Astrocyte of the cerebellum (primary cell): ENCODE measurements around the gene TXNRD1.

Experiments
- DNase-seq: peaks from one replicate; pipeline ENCODE4 v3.0.0-alpha.2; 2011; ENCODE audit warnings: low read depth
- H3K4me3 ChIP-seq: 2 replicates; pipeline ENCODE4 v1.5.1; 2011; ENCODE audit warnings: mild to moderate bottlenecking, low read depth, low read length, moderate library complexity
- CTCF ChIP-seq: IDR thresholded peaks from 2 replicates; pipeline ENCODE4 v1.5.1; 2012; ENCODE audit warnings: low read length, low read depth, moderate library complexity, mild to moderate bottlenecking; ENCODE audit errors: missing control alignments
- in situ Hi-C: cut with HindIII; loops from 2 replicates; pipeline ENCODE4 v1.10.0; 2017; ENCODE audit warnings: low sequenced_read_pairs

The TXNRD1 gene

GRCh38 chr12:104285740-104286515, 70.3 kb downstream of the TXNRD1 start:
- DNase-seq: no peak
- TF ChIP-seq CTCF: no peak
- in situ Hi-C loops: no loop called here
- peak overlapping the region; percentile 74 for H3K4me3 ChIP-seq

- in situ Hi-C loops: no loop called here
- no peak for TF ChIP-seq CTCF
- DNase-seq: peak; percentile 91
- peak overlapping the region; percentile 74 for H3K4me3 ChIP-seq
Observed at GRCh38 chr12:104286516-104287482, 71.2 kb downstream of the TXNRD1 start.

GRCh38 chr12:104288635-104289274, 73.2 kb downstream of the TXNRD1 start:
- no peak for DNase-seq
- in situ Hi-C loops: no loop called here
- no peak for TF ChIP-seq CTCF
- peak overlapping the region; percentile 74 for H3K4me3 ChIP-seq

- no peak for TF ChIP-seq CTCF
- no peak overlapping the region for H3K4me3 ChIP-seq
- in situ Hi-C loops: no loop called here
- no peak for DNase-seq
Observed at GRCh38 chr12:104290320-104290719, 74.7 kb downstream of the TXNRD1 start.

GRCh38 chr12:104290855-104291254, 75.3 kb downstream of the TXNRD1 start:
- DNase-seq: no peak
- H3K4me3 ChIP-seq: no peak overlapping the region
- in situ Hi-C loops: no loop called here
- no peak for TF ChIP-seq CTCF

- H3K4me3 ChIP-seq: no peak overlapping the region
- TF ChIP-seq CTCF: no peak
- DNase-seq: no peak
- in situ Hi-C loops: no loop called here
Observed at GRCh38 chr12:104291867-104292524, 76.4 kb downstream of the TXNRD1 start.
